ENCODE data around the gene FAM20C. TPM values are rescaled to one million over a fixed set of nuclear protein-coding genes. Genes with fewer than 3 reads are reported as not detected.

Gene FAM20C
- total and polyA plus RNA-seq, 2 donors (not counting 3 experiments of a cell fraction or from before 2014, with no cell fraction given), result 14.2 to 34.5 TPM

GRCh38 chr7:237385-237784 is 45.0 kb downstream of the FAM20C start:
- dilution Hi-C loops (cut with MboI; ENCODE audit: extremely low pct_ligation_motif_present, low sequenced_read_pairs), result no loop called here
- BruUV-seq (replicated peaks), result no TSS peak
- intact Hi-C loops (cut with micrococcal nuclease), result no loop called here
- Histone ChIP-seq H3K4me1 (ENCODE audit: control insufficient read depth, extremely low read depth, insufficient read depth, low read length) (no peaks in the 10 kb centered on the region), H3K9ac (replicated peaks; ENCODE audit: extremely low read depth, insufficient read depth, low read length) (no peak overlapping the region), H3K9me3 (replicated peaks; ENCODE audit: control insufficient read depth, insufficient read depth, low read length) (no peaks in the 10 kb centered on the region), H2AFZ (ENCODE audit: low read depth, low read length) (no peak overlapping the region), H3K4me2 (ENCODE audit: insufficient read depth, low read length) (no peak overlapping the region), H3K27ac (ENCODE audit: insufficient read depth, low read depth, low read length) (no peak overlapping the region), H3K27me3 (ENCODE audit: control insufficient read depth in 2 of 2, insufficient read depth in 2 of 2, low read length in 2 of 2) (no peaks in the 10 kb centered on the region), H4K20me1 (replicated peaks; ENCODE audit: control insufficient read depth, extremely low read depth, insufficient read depth, low read length) (no peaks in the 10 kb centered on the region), H3K79me2 (ENCODE audit: control insufficient read depth, insufficient read depth, low read length) (peaks cover 10% of the 10 kb centered on the region), H3K9me1 (replicated peaks; ENCODE audit: control insufficient read depth, extremely low read depth, insufficient read depth, low read length) (no peaks in the 10 kb centered on the region), H3K36me3 (ENCODE audit: control insufficient read depth in 2 of 2, extremely low read depth in 1 of 2, insufficient read depth in 2 of 2, low read length in 2 of 2) (peaks cover 0 to 3% of the 10 kb centered on the region in 2 experiments), H3K4me3 (replicated peaks in 1 of 3; ENCODE audit: insufficient read depth in 1 of 3, low read depth in 1 of 3, low read length in 3 of 3) (no peak overlapping the region)
- FAIRE-seq (no peak), DNase-seq (ENCODE audit: low read depth, low spot score) (no peak)
- ChIA-PET CTCF (no interaction called here), POLR2A (no interaction called here)
- TF ChIP-seq FOS (IDR thresholded peaks at IDR 0.05; ENCODE audit: borderline replicate concordance, insufficient read depth, low read length) (no peak), POLR2AphosphoS5 (IDR thresholded peaks at IDR 0.05; ENCODE audit: insufficient read depth, low read depth, low read length) (no peak), MYC (IDR thresholded peaks at IDR 0.05; ENCODE audit: low read depth, low read length) (no peak), EZH2 (IDR thresholded peaks at IDR 0.05; ENCODE audit: borderline replicate concordance, low read depth, low read length, severe bottlenecking) (no peak), JUN (IDR thresholded peaks at IDR 0.05; ENCODE audit: borderline replicate concordance, insufficient read depth, insufficient read length, low read depth) (no peak), CTCF (IDR thresholded peaks at IDR 0.05; ENCODE audit: extremely low read depth in 1 of 2, insufficient read depth in 1 of 2, low read depth in 1 of 2, low read length in 2 of 2) (no peak), GATA2 (IDR thresholded peaks at IDR 0.05; ENCODE audit: insufficient read depth, insufficient read length, low read depth, low read length) (no peak), POLR2A (IDR thresholded peaks at IDR 0.05; ENCODE audit: low read depth, low read length) (no peak)
- TF ChIP-seq, protein P1, sequence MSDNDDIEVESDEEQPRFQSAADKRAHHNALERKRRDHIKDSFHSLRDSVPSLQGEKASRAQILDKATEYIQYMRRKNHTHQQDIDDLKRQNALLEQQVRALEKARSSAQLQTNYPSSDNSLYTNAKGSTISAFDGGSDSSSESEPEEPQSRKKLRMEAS (IDR thresholded peaks at IDR 0.05; ENCODE audit: insufficient read depth, insufficient read length), result no peak
